Activated effector memory CD4-positive, alpha-beta T cell treated with Interleukin-2 at 50 U/mL for 16 hours (primary cell): ENCODE measurements around the gene SLC6A12.
"Not testable (repeated sequence)": the region's sequence is repeated elsewhere in the genome, so short reads cannot be mapped to it uniquely, and the experiment has no call there.

Experiments used
- DNase-seq: peaks from one replicate; pipeline ENCODE4 v3.0.0-alpha.2; 2020

SLC6A12 gene

DNA sequence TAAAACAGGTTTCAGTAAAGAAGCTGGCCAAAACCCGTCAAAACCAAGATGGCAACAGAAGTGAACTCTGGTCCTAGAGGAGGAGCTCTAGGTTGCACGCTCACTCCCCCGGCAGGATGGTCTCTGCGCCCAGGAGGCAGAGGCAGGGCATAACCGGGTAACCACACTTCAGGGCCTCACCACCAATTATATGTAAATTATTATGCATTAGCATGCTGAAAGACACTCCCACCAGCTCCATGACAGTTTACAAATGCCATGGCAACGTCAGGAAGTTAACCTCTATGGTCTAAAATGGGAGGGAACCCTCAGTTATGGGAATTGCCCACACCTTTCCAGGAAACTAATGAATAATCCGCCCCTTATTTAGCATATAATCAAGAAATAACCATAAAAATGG, 20.1 kb upstream of the SLC6A12 start:
- DNase-seq, result no peak

DNA sequence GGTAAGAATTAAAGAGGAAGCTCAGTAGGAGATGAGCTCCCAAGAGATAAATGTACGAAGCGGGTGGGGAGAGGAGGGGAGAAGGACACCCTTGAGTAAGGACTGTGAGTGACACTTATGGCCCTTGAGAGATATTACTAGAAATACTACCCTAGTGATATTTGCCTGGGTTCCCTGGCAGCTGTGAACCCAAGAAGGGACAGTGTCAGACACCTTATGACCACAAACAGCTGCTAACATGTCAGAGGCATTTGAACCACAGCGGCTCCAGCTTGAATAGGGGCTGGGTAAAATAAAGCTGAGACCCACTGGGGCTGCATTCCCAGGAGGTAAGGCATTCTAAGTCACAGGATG, 19.6 kb upstream of the SLC6A12 start:
- no peak for DNase-seq

DNA sequence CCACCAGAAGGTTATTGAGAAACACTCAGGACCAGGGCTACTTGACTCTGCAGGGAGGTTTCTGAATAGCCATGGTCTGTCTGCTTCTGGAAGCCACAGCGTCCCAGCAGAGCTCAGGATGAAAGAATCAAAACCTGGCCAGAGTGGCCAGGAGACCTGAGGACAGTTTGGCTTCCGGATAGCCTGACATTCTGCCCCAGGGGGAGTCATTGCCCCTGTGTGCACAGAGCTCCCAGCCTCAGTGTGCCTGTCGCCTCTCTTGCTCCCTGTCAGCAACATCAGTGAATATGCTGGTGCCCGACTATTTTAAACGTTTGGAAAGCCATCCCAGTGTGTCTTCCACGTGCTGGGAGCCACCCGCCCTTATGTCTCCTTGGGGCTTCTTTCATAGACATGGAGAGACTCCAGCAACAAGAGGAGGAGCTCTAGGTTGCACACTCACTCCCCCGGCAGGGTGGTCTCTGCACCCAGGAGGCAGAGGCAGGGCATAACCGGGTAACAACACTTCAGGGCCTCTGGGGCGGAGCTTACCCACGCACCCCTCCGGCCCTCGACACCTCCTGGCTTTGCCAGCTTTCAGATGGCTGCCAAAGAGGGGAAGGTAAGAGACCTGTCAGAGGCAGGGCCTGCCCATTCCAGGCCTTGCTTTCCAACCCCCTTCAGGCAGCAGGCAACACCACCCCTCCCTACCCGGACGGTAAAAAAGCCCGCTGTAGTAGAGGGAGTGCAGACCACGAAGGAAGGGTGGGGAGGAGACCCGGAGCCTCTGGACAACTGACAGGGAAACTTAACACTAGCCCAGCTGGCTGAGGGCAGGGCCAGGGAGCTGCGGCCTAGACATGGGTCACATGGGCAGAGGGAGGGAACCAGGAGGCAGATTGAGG, 19.0 kb upstream of the SLC6A12 start:
- no peak for DNase-seq

GRCh38 chr12:230925-231671, 17.1 kb upstream of the SLC6A12 start:
- DNase-seq, result no peak

DNA sequence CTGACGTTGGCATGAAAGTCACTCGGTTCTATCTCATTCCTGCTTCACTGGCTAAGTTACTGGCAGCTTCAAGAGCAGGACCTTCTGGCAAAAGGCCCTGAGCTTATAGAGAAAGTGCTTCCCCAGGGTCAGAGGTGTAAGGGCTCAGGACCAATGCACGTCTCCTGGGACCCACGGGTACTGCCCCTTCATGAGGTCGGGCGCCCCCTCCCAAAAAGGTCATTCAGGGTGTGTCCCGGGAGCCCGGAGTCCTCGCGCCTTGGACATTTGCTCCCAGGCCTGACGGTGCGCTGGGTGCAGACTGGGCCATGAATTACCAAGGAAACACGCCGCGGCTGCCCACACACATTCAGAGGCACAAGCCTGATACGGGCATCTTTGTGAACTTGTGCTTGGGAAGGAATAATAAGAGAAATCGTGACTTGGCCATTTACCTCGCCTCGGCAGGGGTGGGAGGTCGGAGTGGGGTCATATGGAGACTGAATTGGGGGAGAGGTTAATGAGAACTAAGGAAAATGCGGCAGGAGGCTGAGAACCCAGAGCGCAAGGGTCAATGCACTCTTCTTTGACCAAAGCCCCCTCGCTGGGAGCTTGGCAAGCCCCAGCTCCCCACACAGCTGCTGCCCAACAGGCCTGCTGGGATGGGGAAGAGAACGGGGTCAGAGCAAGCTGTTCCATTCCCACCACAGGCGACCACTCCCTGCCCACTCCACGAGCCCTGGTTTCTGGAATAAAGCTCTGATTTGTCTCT, 15.7 kb upstream of the SLC6A12 start:
- no peak for DNase-seq

- DNase-seq, result no peak
These were observed 14.9 kb upstream of the SLC6A12 start for GRCh38 chr12:228846-229200.

- DNase-seq, result no peak
These were observed 14.2 kb upstream of the SLC6A12 start for GRCh38 chr12:227923-228845.

- no peak for DNase-seq
These were observed 13.4 kb upstream of the SLC6A12 start for GRCh38 chr12:227286-227915.

DNA sequence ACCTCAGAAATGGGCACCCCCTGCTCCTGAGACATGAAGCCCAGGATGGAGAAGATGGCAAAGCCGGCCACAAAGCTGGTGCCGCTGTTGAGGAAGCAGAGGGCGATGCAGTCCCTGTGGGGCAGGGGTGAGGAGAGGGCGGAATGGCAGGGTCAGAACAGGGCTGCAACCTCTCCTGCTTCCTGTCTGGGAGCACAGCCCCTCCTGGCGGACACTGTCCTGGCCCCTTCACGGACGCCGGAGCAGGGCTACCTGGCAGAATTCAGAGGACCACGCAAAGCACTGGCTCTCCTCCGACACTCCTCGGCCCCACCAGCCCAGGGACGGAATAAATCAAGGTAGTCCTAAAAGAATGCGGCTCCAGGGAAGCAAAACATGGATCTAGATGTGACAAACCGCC, 12.4 kb upstream of the SLC6A12 start:
- DNase-seq, result no peak

DNA sequence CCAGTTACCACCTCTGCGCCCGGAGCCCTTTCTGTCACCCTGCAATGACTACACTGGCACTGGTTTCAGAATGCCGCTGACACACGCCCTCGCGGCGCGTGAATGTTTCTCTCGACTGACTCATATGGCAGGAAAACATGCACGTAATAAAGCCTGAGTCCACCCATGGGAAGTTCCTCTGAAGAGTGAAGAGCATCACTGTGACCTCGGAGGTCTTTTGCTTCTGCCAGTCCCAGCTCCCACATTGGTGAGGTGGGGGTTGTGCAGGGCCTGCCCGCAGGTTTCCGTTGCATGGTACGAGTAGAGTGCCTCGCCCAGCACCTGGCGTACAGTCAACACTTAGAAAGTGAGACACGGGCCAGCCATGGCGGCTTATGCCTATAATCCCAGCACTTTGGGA, 11.1 kb upstream of the SLC6A12 start:
- no peak for DNase-seq

DNA sequence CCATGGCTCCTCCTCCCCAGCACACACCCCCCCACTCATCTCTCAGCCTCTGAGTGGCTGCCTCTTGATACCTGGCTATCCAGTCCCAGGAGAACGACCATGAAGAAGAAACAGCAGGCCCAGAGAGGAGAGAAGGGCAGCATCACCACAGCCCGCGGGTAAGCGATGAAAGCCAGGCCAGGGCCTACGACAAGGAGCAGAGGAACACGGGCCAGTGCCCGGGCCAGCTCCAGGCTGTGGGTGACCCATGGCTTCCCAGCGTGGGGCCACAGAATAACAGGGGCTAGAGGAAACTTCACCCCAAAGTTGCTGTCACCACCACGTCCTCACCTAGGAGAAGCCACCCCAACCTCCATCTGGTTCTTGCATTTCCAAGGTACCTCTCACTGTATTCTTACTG, 10.4 kb upstream of the SLC6A12 start:
- no peak for DNase-seq

GRCh38 chr12:223841-224240, 9.9 kb upstream of the SLC6A12 start:
- no peak for DNase-seq

GRCh38 chr12:221736-222135, 7.8 kb upstream of the SLC6A12 start:
- no peak for DNase-seq

GRCh38 chr12:220946-221550, 7.1 kb upstream of the SLC6A12 start:
- DNase-seq, result no peak

- DNase-seq, result no peak
These were observed 6.5 kb upstream of the SLC6A12 start for GRCh38 chr12:220491-220890.

GRCh38 chr12:219891-220352, 6.0 kb upstream of the SLC6A12 start:
- peak; percentile 6 for DNase-seq

GRCh38 chr12:218728-219590, 5.0 kb upstream of the SLC6A12 start:
- DNase-seq, result no peak

GRCh38 chr12:218221-218620, 4.3 kb upstream of the SLC6A12 start:
- DNase-seq, result no peak

GRCh38 chr12:217029-217428, 3.1 kb upstream of the SLC6A12 start:
- DNase-seq, result not testable (repeated sequence)

DNA sequence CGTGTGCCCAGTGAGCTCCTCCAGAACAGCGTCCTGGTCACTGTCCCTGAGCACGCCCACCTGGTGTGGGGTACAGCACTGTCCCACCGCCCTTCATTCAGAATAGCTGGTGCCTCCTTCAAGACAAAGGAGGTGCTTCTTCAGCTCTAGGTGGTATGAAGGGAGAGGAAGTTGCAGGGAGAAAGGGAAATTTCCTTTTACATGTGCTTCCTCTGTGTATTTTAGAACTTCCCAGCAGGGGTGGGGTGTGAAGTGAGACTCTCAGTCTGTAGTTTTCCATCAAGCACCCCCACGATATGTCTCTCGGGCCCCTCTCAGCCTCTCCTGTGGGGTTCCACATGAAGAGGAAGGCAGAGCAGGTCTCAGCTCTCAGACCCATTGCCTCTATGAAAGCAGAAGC, 1.2 kb upstream of the SLC6A12 start:
- no peak for DNase-seq

DNA sequence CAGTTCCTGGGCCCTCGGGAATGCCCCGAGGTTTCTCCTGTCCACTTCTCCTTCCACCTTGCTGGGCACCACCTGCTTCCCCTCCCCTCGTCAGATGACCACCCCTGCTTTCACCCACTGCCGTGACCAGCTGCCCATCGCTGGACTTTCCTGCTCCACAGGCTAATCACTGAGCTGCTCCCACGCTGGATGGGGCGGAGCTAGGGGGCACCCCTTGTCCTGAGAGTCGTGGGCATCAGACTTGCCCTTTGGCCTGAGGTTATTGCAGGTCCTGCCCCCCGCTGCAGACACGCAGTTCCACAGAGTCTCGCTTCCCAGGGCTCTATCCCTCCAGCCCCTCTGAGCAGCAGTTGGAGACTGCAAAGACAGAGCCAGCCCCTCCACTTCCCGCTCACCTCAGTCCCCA, 427 bp downstream of the SLC6A12 start:
- DNase-seq, result no peak
